Measurements from ENCODE around the gene NWD2.

NWD2 gene

GRCh38 chr4:37455301-37456131 is 211.0 kb downstream of the NWD2 start:
- no peak overlapping the region for H3K27ac ChIP-seq
- TF ChIP-seq ZFX (IDR thresholded peaks at IDR 0.05; ENCODE audit: borderline replicate concordance) = no peak
- no peak for TF ChIP-seq CTCF (IDR thresholded peaks at IDR 0.05)

DNA sequence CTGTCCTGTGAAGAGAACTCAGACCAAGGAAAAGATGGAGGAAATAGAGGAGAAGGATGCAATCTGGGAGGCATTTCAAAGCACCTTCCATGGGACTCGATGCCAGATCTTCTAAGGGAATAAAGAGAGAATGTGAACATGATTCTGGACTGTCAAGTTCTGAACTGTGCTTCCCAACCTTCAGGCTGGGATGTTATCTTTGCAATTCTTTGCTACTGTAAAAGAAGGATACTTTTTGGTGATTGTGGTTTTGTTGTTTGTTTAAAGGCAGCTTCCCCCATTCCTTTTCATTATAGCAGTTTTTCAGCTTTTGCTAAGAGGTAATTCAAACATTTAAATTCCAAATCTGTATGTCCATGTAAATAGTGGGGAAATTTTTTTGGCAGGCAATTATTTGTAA is 217.3 kb downstream of the NWD2 start:
- no peak overlapping the region for H3K27ac ChIP-seq
- no peak for TF ChIP-seq CTCF (IDR thresholded peaks at IDR 0.05)
- TF ChIP-seq ZFX (IDR thresholded peaks at IDR 0.05; ENCODE audit: borderline replicate concordance) = no peak

GRCh38 chr4:37463033-37463856 is 218.7 kb downstream of the NWD2 start:
- no peak overlapping the region for H3K27ac ChIP-seq
- TF ChIP-seq CTCF (IDR thresholded peaks at IDR 0.05) = peak; percentile 17; the same call in 1 of the 2 replicates
- no peak for TF ChIP-seq ZFX (IDR thresholded peaks at IDR 0.05; ENCODE audit: borderline replicate concordance)

DNA sequence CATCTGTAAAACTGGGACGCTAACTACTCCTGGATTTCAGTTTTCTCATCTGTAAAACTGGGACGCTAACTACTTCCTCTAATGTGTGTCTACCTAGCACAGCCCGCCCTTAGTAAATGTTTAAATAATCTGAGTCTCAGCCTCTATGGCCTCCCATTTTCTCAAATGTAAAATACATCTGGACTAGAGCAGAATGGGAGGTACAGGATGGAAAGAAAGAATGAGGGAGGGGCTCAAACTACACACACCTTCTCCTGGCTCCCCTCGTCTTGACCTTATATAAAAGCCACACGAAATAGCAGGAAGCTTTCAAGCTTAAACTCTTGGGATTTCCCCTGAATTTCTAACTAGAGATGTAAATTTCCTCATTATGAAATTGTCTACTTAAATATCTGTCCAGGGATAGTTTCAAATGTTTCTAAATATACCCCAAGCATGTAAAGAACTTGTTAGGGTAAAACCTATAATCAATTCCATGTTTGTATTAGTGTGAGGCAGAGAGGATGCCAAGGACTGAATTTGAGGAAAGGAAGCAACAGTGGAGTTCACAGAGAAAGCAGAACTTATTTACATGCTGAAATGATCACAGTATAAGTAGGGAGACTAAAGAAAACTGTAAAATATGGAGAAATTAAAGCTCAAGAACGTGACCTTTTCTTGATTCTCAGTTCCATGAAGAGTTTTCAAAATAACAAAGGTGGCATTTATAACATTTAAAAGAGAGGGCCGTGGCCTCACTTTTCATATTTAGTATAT is 220.0 kb downstream of the NWD2 start:
- peak overlapping the region; percentile 7; the same call in 1 of the 2 replicates for H3K27ac ChIP-seq
- no peak for TF ChIP-seq CTCF (IDR thresholded peaks at IDR 0.05)
- TF ChIP-seq ZFX (IDR thresholded peaks at IDR 0.05; ENCODE audit: borderline replicate concordance) = no peak

DNA sequence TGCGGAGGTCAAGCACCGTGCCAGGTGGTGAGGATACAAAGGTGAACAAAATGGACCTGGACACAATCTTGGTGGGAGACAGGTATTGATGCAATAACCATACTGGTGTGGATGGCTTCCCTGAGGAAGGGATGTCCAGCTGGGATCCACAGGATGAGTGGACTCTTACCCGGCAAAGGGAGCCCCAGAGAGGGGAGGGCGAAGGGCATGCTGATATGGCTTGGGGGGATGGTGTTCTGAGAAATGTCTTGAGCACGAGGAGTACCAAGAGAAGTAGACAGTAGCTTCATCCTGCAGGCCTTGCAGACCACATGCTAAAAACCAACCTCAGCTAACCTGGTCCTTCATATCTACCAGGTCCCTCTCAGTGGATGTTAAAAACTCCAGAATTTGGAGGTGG is 220.8 kb downstream of the NWD2 start:
- no peak overlapping the region for H3K27ac ChIP-seq
- TF ChIP-seq ZFX (IDR thresholded peaks at IDR 0.05; ENCODE audit: borderline replicate concordance) (no peak), CTCF (IDR thresholded peaks at IDR 0.05) (no peak)

GRCh38 chr4:37465845-37466244 is 221.3 kb downstream of the NWD2 start:
- TF ChIP-seq CTCF (IDR thresholded peaks at IDR 0.05) (no peak), ZFX (IDR thresholded peaks at IDR 0.05; ENCODE audit: borderline replicate concordance) (no peak)
- no peak overlapping the region for H3K27ac ChIP-seq

Measured in 22Rv1 (cell line).